ENCODE data around the gene DNAH12. TPM values are rescaled to one million over a fixed set of nuclear protein-coding genes. Genes with fewer than 3 reads are reported as not detected.

The DNAH12 gene
- total RNA-seq, 1 experiment from 2014 or later: 0.45 TPM

DNA sequence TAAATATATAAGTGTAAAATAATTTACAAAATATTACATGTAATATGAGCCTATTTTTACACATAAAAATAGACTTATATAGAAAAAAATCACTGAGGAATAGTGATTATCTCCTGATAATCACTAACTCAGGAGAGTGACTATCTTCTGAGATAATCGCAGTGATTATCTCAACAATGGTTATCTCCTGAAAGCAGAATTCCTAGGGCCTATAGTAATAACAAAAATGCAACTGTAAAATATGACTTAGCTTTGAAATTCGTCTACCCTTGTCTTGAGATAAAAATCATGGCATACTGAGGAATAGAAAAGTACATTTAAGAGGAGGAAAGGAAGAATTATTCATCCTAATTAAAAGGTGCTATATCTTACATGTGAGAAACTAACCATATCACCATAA, 134.7 kb downstream of the DNAH12 start:
- CTCF ChIA-PET: no interaction called here
- TF ChIP-seq, protein P1, sequence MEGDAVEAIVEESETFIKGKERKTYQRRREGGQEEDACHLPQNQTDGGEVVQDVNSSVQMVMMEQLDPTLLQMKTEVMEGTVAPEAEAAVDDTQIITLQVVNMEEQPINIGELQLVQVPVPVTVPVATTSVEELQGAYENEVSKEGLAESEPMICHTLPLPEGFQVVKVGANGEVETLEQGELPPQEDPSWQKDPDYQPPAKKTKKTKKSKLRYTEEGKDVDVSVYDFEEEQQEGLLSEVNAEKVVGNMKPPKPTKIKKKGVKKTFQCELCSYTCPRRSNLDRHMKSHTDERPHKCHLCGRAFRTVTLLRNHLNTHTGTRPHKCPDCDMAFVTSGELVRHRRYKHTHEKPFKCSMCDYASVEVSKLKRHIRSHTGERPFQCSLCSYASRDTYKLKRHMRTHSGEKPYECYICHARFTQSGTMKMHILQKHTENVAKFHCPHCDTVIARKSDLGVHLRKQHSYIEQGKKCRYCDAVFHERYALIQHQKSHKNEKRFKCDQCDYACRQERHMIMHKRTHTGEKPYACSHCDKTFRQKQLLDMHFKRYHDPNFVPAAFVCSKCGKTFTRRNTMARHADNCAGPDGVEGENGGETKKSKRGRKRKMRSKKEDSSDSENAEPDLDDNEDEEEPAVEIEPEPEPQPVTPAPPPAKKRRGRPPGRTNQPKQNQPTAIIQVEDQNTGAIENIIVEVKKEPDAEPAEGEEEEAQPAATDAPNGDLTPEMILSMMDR (IDR thresholded peaks at IDR 0.05; ENCODE audit: insufficient read depth in 1 of 2, low read depth in 1 of 2, low read length in 1 of 2, severe bottlenecking in 1 of 2, unreplicated experiment in 1 of 2): no peak
- no peak overlapping the region for H3K27ac Mint-ChIP-seq (ENCODE audit: unreplicated experiment)
- no peaks in the 10 kb centered on the region for H3K36me3 Mint-ChIP-seq (ENCODE audit: insufficient read depth, unreplicated experiment)
- H3K4me1 Mint-ChIP-seq (ENCODE audit: low read depth, unreplicated experiment): peaks cover 14% of the 10 kb centered on the region
- peaks cover 15% of the 10 kb centered on the region; the same call in 1 of the 2 replicates for H3K4me1 ChIP-seq
- no peaks in the 10 kb centered on the region for H3K9me3 ChIP-seq
- no peaks in the 10 kb centered on the region for H3K36me3 ChIP-seq (ENCODE audit: control insufficient read depth, insufficient read depth, low read length)
- peaks cover 9% of the 10 kb centered on the region for H3K9me3 Mint-ChIP-seq (ENCODE audit: unreplicated experiment)
- DNase-seq: no peak
- H3K4me3 Mint-ChIP-seq (ENCODE audit: unreplicated experiment): no peak overlapping the region
- POLR2A ChIA-PET: no interaction called here
- no TSS peak for BruUV-seq (replicated peaks)
- intact Hi-C loops (cut with micrococcal nuclease; ENCODE audit: unreplicated experiment): no loop called here
- H3K4me3 ChIP-seq (ENCODE audit: low read depth, low read length): no peak overlapping the region
- no peaks in the 10 kb centered on the region for H3K27me3 ChIP-seq (replicated peaks; ENCODE audit: control insufficient read depth, insufficient read depth, low read length)
- H3K27me3 Mint-ChIP-seq (ENCODE audit: insufficient read depth, unreplicated experiment): no peaks in the 10 kb centered on the region

DNA sequence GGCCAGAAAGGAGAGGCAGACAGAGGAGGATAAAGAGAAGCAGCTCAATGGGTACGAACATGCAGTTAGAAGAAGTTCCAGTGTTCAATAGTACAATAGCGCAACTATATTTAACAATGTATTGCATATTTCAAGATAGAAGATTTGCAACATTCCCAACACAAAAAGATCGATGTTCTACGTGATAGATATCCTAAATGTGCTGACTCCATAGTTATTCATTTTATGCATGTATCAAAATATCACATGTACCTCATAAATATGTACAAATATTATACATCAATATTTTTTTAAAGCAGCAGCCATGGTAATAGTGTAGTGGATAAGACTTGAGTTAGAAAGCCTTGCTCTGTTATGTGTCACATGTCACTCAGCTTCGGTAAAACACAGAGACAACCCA, 141.5 kb downstream of the DNAH12 start:
- H3K4me3 Mint-ChIP-seq (ENCODE audit: unreplicated experiment): no peak overlapping the region
- DNase-seq: no peak
- intact Hi-C loops (cut with micrococcal nuclease; ENCODE audit: unreplicated experiment): no loop called here
- BruUV-seq (replicated peaks): no TSS peak
- POLR2A ChIA-PET: no interaction called here
- H3K36me3 ChIP-seq (ENCODE audit: control insufficient read depth, insufficient read depth, low read length): no peaks in the 10 kb centered on the region
- no peaks in the 10 kb centered on the region; the same call in none of the 2 replicates for H3K4me1 ChIP-seq
- 0 out of 2 replicates have a peak, but pooled peaks cover 3% of the 10 kb centered on the region for H3K9me3 ChIP-seq
- no peak overlapping the region for H3K27ac Mint-ChIP-seq (ENCODE audit: unreplicated experiment)
- CTCF ChIA-PET: no interaction called here
- no peak overlapping the region for H3K4me3 ChIP-seq (ENCODE audit: low read depth, low read length)
- H3K4me1 Mint-ChIP-seq (ENCODE audit: low read depth, unreplicated experiment): no peaks in the 10 kb centered on the region
- no peaks in the 10 kb centered on the region for H3K36me3 Mint-ChIP-seq (ENCODE audit: insufficient read depth, unreplicated experiment)
- H3K27me3 ChIP-seq (replicated peaks; ENCODE audit: control insufficient read depth, insufficient read depth, low read length): no peaks in the 10 kb centered on the region
- H3K27me3 Mint-ChIP-seq (ENCODE audit: insufficient read depth, unreplicated experiment): no peaks in the 10 kb centered on the region
- TF ChIP-seq, protein P1 (IDR thresholded peaks at IDR 0.05; ENCODE audit: insufficient read depth in 1 of 2, low read depth in 1 of 2, low read length in 1 of 2, severe bottlenecking in 1 of 2, unreplicated experiment in 1 of 2): no peak
- no peaks in the 10 kb centered on the region for H3K9me3 Mint-ChIP-seq (ENCODE audit: unreplicated experiment)

DNA sequence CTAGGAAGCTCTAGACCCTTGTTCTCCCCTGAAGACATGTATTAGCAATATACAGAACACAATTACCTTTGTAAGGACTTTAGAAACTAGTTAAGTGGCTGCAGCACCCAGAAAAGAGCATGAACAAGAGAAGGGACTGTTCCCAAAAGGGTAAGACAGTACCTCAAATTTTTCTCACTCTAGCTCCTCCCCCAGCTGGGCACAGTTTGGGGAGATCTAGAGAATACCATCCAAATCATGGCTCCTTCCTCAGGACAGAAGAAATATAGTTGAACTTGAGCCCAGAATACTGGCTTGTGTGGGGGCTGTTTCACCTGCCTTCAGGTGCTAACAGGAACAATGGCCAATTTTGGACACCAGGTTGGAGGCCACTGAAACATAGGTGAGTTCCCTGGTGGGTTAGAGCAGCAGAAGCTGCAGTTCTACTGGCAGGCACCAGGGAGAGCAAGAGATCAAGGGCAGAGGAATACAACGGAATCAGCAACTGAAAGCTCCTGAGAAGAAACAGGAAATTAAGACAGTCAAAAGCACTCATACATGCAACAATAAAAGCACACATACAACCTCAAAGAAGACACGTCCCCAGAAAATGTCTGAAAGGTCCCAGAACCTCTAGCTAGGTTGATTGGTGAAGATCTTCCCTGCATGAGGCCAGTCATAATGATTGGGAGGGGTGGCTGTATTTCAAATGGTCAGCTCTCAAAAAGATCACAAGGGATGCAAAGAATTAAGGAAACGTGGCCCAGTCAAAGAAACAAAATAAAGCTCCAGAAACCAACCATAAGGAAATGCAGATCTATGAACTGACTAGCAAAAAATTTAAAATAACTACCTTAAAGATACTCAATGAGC, 146.7 kb downstream of the DNAH12 start:
- BruUV-seq (replicated peaks): no TSS peak
- no peaks in the 10 kb centered on the region for H3K36me3 Mint-ChIP-seq (ENCODE audit: insufficient read depth, unreplicated experiment)
- no peaks in the 10 kb centered on the region for H3K27me3 Mint-ChIP-seq (ENCODE audit: insufficient read depth, unreplicated experiment)
- Histone ChIP-seq H3K4me3 (ENCODE audit: low read depth, low read length) (no peak overlapping the region), H3K9me3 (0 out of 2 replicates have a peak, but pooled peaks cover 3% of the 10 kb centered on the region), H3K27me3 (replicated peaks; ENCODE audit: control insufficient read depth, insufficient read depth, low read length) (no peaks in the 10 kb centered on the region), H3K4me1 (no peaks in the 10 kb centered on the region; the same call in 1 of the 2 replicates), H3K36me3 (ENCODE audit: control insufficient read depth, insufficient read depth, low read length) (no peaks in the 10 kb centered on the region)
- peak; percentile 76 to 78 for DNase-seq
- H3K27ac Mint-ChIP-seq (ENCODE audit: unreplicated experiment): no peak overlapping the region
- TF ChIP-seq, protein P1 (IDR thresholded peaks at IDR 0.05; ENCODE audit: insufficient read depth in 1 of 2, low read depth in 1 of 2, low read length in 1 of 2, severe bottlenecking in 1 of 2, unreplicated experiment in 1 of 2): peak; percentile 87 to 93
- no peak overlapping the region for H3K4me3 Mint-ChIP-seq (ENCODE audit: unreplicated experiment)
- no peaks in the 10 kb centered on the region for H3K9me3 Mint-ChIP-seq (ENCODE audit: unreplicated experiment)
- ChIA-PET POLR2A (interaction anchor here (0.6 to 1.7 kb wide), 2 partner anchors 158 to 200 kb away, joined by 5 to 7 read pairs; partner anchors contain the start of genes ARF4 and PDE12), CTCF (interaction anchor here (0.5 to 1.6 kb wide), 18 partner anchors 17 to 459 kb away, joined by 3 to 16 read pairs (median 4); partner anchors contain the start of genes ARF4 and PDE12)
- intact Hi-C loops (cut with micrococcal nuclease; ENCODE audit: unreplicated experiment): loop anchor here (1.0 to 5.0 kb wide), 5 partner anchors 37 to 186 kb away; partner anchors contain the start of gene DNAH12
- no peaks in the 10 kb centered on the region for H3K4me1 Mint-ChIP-seq (ENCODE audit: low read depth, unreplicated experiment)

Measured in Caco-2 (cell line).